Activated CD8-positive, alpha-beta memory T cell treated with anti-CD3 and anti-CD28 coated beads for 1 hour (primary cell): Measurements from ENCODE around the gene ASTN1.

Source experiments
- DNase-seq, 2 donors: peaks; one replicate each; pipeline ENCODE4 v3.0.0-alpha.2; 2020; ENCODE audit warnings: low read depth in 1 of 2; ENCODE audit errors: extremely low read depth in 1 of 2

Gene ASTN1

DNA sequence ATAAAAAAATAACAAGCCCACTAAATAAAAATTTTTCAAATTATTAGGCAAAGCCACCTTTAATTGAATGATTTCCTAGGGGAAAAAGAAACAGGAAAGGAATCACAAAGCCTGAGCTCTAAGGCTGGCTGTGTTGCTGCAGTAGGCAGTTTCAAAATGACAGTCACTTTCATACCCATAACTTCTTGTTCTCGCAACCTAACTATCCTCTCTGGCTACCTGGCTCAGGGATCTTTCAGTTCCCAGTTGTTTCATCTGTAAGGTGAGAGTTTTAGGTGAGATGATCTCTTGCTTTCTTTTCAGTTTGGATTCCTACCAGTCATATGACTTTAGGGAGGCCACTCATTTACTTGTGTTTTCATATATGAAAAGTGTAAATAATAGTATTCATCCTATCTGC, 226.1 kb downstream of the ASTN1 start:
- DNase-seq: no peak

DNA sequence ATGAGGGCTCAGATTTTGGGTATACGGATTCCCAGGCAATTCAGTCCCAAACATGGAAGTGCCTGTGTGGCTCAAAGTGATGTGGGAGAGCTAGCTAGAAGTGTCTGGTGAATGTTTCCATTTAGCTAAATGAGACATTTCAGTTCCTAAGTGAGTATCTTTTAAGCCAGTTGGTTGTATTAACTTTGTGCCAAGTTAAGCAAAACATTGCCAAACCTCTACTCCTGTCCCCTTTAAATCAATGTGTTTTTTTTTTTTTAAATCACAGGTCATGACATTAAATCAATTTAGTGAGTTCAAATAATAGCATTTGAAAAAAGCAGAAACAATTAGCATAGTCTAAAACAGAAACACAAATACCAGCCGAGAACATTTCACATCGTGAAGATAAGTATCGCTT, 230.1 kb downstream of the ASTN1 start:
- no peak for DNase-seq

DNA sequence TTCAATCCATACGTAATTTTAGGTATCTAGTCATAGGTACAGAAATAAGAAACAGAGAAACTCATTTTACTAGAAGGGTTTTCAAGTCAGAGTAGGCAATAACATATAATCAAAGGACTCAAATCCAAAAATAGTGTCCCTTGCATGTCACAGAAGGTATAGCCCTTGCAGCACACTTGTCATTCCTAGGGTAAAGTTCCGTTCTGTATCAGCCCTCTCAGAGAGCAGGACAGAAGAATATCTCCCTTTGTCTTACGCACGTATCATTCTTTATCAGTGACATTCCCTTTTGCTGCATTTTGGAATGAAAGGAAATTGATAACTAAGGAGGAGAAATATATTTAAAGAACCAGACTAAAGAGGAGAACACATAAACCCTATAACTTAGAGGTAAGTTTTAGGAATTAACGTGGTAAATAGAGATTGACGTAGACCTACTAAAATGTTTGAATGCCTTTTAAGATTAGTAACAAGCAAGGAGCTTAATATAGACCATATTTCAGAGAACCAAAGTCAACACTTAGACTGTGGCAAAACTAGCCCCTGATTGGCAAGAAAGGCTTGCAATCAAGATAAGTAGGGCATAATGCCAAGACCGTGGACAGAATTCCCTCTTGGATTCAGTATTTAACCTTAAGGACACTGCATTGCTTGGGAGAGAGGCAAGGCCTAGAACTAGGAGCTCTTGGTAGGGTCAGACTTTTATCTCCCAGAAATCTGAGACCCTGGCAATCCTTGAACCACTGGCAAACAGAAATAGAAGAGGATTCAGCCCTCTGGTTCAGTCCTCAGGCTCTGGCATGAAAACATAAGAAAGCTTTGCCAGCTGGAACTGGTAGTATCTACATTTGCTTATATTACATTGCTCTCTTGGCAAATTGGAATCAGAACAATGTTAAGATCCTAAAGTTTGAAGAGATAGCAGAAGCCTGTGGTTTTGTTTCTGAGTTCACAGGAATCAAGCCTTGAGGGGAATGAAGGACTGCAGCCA, 232.1 kb downstream of the ASTN1 start:
- no peak for DNase-seq

DNA sequence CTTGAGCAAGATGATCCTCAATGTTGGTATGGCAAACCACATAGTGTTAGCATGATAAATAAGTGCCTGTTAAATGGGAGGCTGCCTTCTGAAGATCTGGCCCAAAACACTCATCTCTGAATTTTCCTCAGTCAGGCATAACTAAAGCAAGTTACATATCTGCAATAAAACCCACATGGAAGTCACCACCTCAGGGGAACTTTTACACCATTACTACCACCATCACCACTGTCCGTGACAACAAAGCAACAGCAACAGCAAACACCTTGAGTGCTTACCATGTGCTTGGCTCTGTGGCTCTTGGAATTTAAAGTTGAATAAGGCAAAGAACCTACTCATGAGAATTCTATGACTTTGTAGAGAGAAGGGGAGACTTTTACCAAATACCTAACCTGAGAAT, 233.0 kb downstream of the ASTN1 start:
- DNase-seq: no peak

- no peak for DNase-seq
Observed at GRCh38 chr1:176926330-176927086, 238.0 kb downstream of the ASTN1 start.

DNA sequence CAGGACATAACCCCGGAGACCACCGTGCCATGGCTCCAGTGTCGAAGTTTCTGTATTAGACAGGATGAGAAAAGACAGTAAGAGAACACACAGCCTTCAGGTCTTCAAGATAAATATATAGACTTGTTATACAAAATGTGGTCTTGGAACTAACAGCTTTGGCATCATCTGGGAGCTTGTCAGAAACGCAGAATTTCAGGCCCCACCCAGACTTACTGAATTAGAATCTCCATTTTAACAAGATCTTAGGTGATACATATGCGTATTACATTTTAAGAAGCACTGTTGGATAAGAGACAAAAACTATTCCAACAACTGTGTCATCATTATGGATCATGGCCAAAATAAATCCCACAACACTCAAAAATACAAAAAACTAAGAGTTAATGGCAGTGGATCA, 239.3 kb downstream of the ASTN1 start:
- DNase-seq: no peak

- no peak for DNase-seq
Observed at GRCh38 chr1:176923283-176923682, 241.2 kb downstream of the ASTN1 start.

DNA sequence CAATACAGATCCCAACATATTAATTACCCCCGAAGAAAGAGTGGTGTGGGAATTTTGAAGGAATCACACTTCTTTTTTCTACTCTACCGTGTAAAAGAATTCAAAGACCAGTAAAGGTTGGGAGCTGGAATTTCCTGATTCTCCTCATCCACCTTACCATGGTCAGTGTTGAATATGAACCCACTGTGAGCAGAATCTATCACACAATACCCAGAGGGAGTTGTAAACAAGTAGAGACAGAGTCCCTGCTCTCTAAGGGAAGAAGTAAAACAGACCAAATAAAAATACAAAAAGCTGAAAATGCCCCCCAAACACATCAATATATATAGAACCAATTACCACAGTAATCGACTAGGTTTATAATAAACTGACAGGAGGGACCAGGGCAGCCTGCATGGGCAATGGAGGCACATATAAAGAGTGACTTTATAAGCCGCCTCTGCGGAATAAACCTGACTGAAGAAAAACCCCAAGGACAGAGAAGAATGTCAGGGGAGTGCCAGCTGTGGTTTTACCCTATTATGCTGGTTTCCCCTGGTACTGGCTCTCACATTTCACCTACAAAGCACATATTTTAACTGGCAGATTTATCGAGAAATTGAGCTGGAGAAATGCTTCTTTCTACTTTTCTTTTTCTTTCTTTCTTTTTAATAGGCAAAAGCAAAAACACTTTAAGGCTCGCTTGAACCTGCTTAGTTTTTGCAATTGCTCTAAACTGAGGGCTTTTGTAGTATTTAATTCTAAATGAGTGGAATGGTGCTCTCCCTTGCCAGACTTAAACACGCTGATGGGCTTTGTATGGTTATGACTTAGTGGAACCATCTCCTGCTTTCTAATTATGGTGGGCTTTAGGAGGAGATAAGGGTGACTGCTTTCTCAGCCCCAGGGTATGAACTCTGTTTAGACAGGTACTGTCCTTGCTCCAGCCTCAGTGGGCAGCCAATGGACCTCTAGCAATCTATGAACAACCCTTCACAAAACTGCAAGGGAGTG, 244.8 kb downstream of the ASTN1 start:
- no peak for DNase-seq

DNA sequence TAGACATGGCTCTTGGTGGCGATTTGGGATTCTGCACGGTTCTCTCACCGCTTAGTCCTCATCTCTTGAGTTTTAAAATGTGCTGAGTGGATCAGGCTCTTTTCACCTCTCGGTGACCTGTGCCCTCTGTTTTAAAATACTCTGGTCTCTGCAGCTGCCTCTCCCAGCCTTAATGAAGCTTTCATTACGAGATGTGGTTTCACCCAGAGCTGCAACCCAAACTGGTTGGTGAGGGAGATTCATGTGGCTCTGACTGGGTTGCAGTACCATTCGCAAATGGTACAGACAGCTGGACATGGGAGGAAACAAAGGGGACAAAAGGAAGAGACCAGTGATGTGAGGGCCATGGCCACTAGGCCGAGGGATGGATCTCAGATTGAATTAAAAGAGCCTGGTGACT, 258.9 kb downstream of the ASTN1 start:
- no peak for DNase-seq

GRCh38 chr1:176904057-176904751, 260.3 kb downstream of the ASTN1 start:
- DNase-seq: no peak

DNA sequence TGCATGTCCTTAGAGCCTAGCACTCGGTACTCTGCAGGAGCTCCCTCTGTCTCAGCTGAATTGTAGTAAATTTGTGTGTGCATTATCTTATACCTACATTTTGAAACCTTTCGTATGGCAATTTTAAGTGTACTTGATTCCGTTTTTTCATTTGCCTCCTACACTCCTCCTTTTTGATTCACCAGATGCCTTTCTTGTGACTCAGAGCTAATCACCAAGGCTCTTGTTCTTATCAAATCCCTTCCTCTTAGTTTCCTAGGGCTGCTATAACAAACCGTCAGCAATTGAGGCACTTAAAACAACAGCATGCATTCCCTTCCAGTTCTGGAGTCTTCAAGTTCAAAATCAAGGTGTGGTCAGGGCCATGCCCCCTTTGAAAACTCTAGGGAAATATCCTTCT, 261.0 kb downstream of the ASTN1 start:
- DNase-seq: no peak

DNA sequence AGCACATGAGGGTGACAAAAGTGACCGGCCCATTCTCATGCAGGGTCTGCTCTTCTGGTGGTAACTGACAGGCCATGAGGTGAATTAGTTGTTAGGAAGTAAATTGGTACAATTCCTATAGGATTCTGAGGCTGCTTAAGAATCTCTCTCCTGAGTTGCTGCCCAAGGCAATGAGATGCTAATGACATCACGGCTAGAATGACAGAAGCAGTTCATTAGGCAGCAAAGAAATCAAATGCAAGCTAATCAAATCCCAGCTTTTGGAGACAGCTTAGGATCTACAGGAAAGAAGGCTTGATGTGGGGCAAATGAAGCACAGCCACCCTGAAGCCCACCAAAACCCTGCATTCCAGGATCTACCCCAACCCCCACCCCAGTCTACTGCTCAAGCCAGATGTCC, 265.2 kb downstream of the ASTN1 start:
- DNase-seq: no peak

DNA sequence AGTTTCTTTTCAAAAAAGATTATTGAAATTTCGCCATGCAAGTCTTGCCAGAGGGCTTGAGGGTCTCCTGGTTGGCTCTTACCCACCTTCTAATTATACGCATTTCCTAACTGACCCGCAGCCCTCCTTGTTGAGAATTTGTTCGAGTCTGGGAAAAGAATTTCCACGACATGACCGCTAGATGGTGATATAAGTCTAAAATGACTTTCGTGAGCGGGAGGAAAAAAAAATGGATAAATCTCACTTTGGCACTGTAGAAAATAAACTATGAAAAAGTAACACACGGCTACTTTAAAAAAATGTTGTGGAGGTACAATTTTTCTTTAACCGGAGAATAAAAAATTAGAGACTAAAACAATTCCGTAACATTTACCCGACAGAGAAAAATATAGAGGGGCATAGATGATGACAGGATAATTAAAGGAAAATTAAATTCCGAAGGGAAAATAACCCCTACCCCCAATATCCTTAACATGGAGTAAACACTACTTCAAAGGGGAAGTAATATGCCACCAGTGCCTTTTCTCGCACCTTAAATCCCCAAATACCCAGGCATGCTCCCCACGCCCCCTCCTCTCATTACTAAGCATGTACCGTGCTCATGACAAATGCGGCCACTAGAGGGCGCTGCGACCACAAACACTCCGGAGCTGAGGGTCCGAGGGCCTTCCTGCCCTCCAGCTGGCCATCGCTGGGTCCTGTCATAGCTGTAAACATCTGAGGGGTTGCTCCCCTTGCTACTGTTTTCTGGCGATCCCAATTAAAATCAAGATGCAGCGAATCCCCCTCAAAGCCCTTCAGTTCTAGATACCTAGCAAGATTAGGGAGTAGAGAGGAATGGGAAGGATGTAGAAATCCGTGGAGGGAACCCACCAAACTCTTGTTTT, 266.9 kb downstream of the ASTN1 start:
- DNase-seq: no peak

DNA sequence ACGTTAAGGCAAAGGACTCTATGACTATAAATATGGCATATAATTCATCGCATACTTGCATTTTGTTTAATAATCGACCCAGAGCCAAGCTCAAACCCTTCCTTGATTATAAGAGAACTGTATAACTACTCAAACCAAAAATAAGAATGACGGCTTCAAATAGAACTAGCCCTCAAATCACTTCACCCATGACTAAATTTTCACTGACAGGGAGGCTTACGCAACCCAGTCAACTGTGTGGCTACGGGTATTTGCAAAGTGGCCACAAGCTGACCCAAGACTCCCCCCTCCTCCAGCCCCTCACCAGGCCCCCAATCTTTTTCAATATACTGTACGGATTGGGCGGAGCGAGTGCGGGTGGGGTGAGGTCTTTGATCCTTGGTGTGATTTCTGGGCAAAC, 268.3 kb downstream of the ASTN1 start:
- DNase-seq: no peak

DNA sequence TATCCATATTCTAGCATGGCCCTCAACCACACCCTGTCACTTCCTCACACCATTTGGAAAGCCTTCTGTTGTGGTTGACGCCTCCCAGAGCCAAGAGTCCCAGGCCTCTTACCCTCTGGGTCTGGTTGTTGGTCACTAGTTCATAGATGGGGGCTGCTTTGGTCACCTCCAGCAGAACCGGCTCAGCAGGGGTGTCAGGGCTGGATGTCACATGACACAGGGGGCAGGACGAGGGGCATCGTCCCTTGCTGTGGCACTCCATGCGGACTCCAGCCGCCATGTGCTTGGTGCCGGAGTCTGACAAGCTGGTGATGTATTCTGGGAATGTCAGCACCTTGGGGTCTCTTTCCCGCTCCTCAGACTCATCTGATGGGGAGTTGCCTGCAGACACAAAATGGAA, 270.1 kb downstream of the ASTN1 start:
- DNase-seq: no peak

DNA sequence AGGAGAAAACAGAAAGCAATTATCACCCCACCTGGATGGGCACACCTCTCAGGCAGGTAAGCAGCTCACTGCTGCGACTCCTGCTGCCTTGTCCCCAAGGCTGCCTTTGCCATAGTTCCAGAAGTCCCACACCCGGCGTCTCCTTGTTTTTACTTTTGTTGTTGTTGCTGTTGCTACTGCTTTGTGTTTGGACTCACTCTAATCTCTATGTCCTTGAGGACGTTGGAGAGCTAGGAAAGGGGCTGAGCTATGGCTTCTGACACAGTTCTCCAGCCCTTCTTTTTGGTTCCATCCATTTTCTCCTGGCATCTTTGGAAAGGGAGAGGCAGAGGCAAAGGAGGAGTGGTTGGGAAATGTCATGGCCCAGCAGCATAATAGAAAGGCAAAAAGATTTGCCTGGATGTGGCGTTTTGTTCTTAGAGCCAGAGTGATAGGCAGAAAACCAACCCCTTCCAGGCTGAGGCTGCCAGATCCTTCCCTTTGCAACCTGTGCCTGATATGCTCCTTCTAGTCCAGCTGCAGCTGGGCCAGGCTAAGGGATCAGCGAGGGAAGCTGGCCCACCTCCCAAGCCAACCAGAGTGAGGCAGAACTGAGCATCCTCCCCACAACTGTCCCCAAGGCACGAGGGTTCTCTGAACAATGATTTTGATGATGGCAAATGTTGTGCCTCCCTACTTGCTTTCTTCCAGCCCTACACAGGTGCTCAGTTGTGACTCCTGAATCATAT, 270.7 kb downstream of the ASTN1 start:
- DNase-seq: no peak

- no peak for DNase-seq
Observed at GRCh38 chr1:176888471-176889032, 276.0 kb downstream of the ASTN1 start.

DNA sequence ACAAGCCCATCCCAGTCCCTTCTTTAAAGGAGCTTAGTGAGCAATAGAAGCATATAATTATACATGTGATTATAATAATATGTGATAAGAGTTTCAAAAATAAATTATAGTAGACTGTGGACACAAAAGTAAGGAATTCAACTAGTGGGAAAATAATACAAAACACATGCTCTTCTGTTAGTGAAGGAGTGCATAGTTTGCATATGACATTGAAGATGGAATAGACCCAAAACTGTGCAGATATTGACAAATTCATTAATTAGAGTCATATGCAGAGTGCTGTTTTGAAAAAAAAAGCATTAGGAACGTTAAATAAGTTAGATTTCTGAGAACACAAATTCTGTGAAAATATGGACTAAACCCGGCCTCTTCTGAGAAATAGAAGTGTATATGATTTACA, 278.8 kb downstream of the ASTN1 start:
- DNase-seq: no peak
